Uterus (tissue), 2 donors: ENCODE measurements around the gene HOMER3.

Experiments used
- CTCF ChIP-seq, 4 experiments: fragments of 200-600 bp in 2 of 4; fragments of 450-650 bp in 2 of 4; sonication (generic) in 2 of 4; IDR thresholded peaks; one replicate each; pipeline ENCODE4 v1.5.1; 2016 to 2019; ENCODE audit warnings: antibody characterized with exemption in 4 of 4, mild to moderate bottlenecking in 2 of 4, moderate library complexity in 1 of 4
- POLR2A ChIP-seq, 2 donors: fragments of 450-650 bp; IDR thresholded peaks; one replicate each; pipeline ENCODE4 v1.6.1; 2016; ENCODE audit warnings: antibody characterized with exemption in 2 of 2, mild to moderate bottlenecking in 1 of 2, moderate library complexity in 1 of 2

GRCh38 chr19:18912933-18913332, 28.1 kb downstream of the HOMER3 start:
- TF ChIP-seq CTCF (IDR thresholded peaks at IDR 0.05) (no peak), POLR2A (IDR thresholded peaks at IDR 0.05) (no peak)
